SK-N-MC (cell line): ENCODE data around the gene TMPRSS9.

Experiments
- EZH2 ChIP-seq: fragments of 200-600 bp; sonication (generic); IDR thresholded peaks from one replicate; pipeline ENCODE4 v1.6.1; 2017; ENCODE audit warnings: antibody characterized with exemption
- FOXP2 ChIP-seq: optimal IDR thresholded peaks from 2 replicates; pipeline ENCODE3; 2011; ENCODE audit warnings: mild to moderate bottlenecking, moderate library complexity; ENCODE audit not compliant: insufficient read depth; ENCODE audit errors: extremely low read length, control extremely low read depth
- POLR2AphosphoS5 ChIP-seq: IDR thresholded peaks from 2 replicates; pipeline ENCODE4 v1.6.1; 2012; ENCODE audit warnings: mild to moderate bottlenecking, low read depth, low read length, borderline replicate concordance

GRCh38 chr19:2326699-2327360, 33.2 kb upstream of the TMPRSS9 start:
- TF ChIP-seq EZH2 (no peak), POLR2AphosphoS5 (no peak), FOXP2 (no peak)
